Measurements from ENCODE around the gene SEMA3D.

DNA sequence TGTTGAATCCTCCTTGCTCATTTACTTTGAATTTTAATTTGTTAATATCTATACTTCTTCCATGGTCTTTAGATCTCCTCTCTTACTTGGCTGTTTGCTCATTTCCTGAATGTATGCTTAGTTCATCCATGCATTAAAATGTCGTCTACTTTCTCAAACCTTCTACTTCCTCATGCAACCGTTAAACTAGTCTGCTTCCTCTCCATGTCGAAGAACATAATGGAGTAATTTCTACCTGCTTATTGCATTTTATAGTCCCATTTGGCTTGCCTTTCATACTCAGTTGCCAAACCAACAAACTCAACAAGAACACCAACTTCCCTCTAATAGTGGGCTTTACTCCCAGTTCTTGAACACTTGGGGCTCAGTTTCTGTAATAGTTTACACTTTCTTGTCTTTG, 43.8 kb upstream of the SEMA3D start:
- TF ChIP-seq, protein P1, sequence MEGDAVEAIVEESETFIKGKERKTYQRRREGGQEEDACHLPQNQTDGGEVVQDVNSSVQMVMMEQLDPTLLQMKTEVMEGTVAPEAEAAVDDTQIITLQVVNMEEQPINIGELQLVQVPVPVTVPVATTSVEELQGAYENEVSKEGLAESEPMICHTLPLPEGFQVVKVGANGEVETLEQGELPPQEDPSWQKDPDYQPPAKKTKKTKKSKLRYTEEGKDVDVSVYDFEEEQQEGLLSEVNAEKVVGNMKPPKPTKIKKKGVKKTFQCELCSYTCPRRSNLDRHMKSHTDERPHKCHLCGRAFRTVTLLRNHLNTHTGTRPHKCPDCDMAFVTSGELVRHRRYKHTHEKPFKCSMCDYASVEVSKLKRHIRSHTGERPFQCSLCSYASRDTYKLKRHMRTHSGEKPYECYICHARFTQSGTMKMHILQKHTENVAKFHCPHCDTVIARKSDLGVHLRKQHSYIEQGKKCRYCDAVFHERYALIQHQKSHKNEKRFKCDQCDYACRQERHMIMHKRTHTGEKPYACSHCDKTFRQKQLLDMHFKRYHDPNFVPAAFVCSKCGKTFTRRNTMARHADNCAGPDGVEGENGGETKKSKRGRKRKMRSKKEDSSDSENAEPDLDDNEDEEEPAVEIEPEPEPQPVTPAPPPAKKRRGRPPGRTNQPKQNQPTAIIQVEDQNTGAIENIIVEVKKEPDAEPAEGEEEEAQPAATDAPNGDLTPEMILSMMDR (IDR thresholded peaks at IDR 0.05; ENCODE audit: low read depth, low read length): no peak
- TF ChIP-seq MYC (IDR thresholded peaks at IDR 0.05; ENCODE audit: low read depth, low read length) (no peak), POLR2A (IDR thresholded peaks at IDR 0.05; ENCODE audit: extremely low read depth, insufficient read length) (no peak)
- TF ChIP-seq, protein P2, sequence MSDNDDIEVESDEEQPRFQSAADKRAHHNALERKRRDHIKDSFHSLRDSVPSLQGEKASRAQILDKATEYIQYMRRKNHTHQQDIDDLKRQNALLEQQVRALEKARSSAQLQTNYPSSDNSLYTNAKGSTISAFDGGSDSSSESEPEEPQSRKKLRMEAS (IDR thresholded peaks at IDR 0.05; ENCODE audit: low read depth, low read length): no peak
